Brain microvascular endothelial cell (primary cell): ENCODE data around the gene TMPRSS6.

Experiments
- DNase-seq: peaks from one replicate; pipeline ENCODE4 v3.0.0-alpha.2; 2020
- H3K27ac ChIP-seq: fragments of 250-450 bp; sonication (Bioruptor Pico); 2 replicates; pipeline ENCODE4 v1.5.1; 2020; ENCODE audit warnings: mild to moderate bottlenecking, moderate library complexity
- H3K27me3 ChIP-seq: fragments of 250-450 bp; sonication (Bioruptor Pico); replicated peaks from 2 replicates; pipeline ENCODE4 v1.5.1; 2020; ENCODE audit warnings: mild to moderate bottlenecking
- H3K36me3 ChIP-seq: fragments of 250-450 bp; sonication (Bioruptor Pico); replicated peaks from 2 replicates; pipeline ENCODE4 v1.5.1; 2020; ENCODE audit warnings: mild to moderate bottlenecking
- H3K4me3 ChIP-seq: 2 replicates; pipeline ENCODE4 v1.5.1; 2011; ENCODE audit warnings: low read depth, mild to moderate bottlenecking, control low read depth, low read length, moderate library complexity
- in situ Hi-C: cut with HindIII; loops from 2 replicates; pipeline ENCODE4 v1.10.0; 2017; ENCODE audit warnings: low sequenced_read_pairs, low pct_ligation_motif_present
- TF ChIP-seq, protein P1 (sequence below): IDR thresholded peaks from 2 replicates; pipeline ENCODE4 v1.5.1; 2011; ENCODE audit warnings: low read depth, mild to moderate bottlenecking, moderate library complexity, low read length, control low read depth, inconsistent platforms; ENCODE audit errors: missing control alignments

The TMPRSS6 gene

DNA sequence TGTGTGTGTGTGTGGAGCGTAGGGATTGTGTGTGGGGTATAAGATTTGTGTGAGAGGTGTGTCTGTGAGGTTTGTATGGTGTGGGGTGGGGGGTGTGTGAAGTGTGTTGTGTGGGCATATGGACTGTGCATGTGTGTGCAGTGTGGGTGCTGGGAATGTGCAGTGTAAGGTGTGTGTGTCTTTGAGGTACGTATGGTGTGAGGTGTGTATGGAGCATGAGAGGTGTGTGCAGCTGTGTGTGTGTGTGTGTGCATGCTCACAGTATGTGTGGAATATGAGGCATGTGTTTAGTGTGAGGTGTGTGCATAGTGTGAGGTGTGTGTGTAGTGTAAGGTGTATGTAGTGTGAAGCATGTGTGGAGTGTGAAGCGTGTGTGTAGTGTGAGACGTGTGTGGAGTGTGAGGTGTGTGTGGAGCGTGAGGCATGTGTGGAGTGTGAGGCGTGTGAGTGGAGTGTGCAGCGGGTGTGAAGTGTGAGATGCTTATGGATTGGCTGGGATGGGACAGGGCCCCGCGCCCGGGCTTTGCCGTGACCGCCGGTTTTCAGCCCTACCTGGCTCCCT is 1.7 kb upstream of the TMPRSS6 start:
- TF ChIP-seq, protein P1, sequence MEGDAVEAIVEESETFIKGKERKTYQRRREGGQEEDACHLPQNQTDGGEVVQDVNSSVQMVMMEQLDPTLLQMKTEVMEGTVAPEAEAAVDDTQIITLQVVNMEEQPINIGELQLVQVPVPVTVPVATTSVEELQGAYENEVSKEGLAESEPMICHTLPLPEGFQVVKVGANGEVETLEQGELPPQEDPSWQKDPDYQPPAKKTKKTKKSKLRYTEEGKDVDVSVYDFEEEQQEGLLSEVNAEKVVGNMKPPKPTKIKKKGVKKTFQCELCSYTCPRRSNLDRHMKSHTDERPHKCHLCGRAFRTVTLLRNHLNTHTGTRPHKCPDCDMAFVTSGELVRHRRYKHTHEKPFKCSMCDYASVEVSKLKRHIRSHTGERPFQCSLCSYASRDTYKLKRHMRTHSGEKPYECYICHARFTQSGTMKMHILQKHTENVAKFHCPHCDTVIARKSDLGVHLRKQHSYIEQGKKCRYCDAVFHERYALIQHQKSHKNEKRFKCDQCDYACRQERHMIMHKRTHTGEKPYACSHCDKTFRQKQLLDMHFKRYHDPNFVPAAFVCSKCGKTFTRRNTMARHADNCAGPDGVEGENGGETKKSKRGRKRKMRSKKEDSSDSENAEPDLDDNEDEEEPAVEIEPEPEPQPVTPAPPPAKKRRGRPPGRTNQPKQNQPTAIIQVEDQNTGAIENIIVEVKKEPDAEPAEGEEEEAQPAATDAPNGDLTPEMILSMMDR: no peak
- no peak for DNase-seq
- in situ Hi-C loops: no loop called here
- H3K27me3 ChIP-seq: peaks cover 3% of the 10 kb centered on the region
- H3K27ac ChIP-seq: no peak overlapping the region
- no peak overlapping the region for H3K4me3 ChIP-seq
- no peaks in the 10 kb centered on the region for H3K36me3 ChIP-seq

DNA sequence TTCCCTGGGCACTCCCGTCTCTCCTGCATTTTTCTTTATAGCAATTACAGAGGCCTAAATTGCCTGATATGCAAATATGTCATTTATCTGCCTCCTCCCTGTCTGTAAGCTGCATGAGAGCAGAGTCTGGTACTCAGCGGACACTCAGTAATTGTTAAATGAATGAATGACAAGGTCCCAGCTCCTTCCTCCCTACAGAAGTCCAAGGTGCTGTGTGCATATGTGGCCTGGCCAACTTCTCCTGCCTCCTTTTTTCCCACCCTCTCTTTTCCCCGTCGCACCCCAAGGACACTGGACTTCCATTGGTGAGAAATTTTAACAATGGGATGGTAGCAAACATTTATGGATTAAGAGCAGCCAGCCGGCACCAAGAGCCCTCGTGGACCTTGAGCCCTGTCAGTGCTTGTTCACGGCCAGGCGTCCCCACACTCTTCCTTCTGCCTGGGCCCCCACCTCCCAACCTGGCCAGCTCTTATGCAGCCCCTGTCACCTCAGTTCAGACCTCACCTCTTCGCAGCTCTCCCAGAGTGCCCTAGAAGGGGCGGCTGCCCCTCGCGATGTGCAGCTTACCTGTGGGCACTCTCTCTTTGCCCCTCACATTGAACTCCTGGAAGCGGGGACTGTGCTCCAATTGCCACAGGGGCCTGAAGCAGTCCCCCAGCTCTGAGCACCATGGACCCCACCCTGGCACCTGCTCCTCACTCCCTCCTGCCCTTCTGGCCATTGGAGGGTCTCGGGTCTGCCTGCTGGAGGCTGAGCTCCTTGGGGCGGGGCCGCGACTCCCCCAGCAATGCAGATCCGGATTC is 1.5 kb downstream of the TMPRSS6 start:
- Histone ChIP-seq H3K4me3 (no peak overlapping the region), H3K36me3 (no peaks in the 10 kb centered on the region), H3K27me3 (peaks cover 14% of the 10 kb centered on the region), H3K27ac (no peak overlapping the region)
- in situ Hi-C loops: no loop called here
- no peak for DNase-seq
- TF ChIP-seq, protein P1: no peak

DNA sequence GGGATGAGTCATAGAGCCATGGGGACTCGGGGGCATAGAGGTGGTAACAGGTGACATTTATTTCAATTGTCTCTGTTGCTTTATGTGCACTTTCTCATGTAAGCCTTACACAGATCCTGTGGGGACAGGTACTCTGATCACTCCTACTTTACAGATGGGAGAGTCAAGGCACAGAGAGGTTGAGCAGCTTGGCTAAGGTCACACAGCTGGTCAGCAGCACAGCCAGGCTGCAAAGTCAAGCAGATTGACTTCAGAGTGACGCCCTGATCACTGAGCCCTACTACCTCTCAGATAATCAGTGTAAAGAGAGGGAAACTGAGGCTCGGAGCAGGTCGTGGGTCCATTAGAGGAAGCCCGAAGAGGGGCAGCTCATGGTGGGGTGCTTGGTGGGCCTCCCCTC is 3.5 kb downstream of the TMPRSS6 start:
- Histone ChIP-seq H3K4me3 (no peak overlapping the region), H3K36me3 (no peaks in the 10 kb centered on the region), H3K27me3 (peaks cover 14% of the 10 kb centered on the region), H3K27ac (no peak overlapping the region)
- DNase-seq: no peak
- TF ChIP-seq, protein P1: no peak
- in situ Hi-C loops: no loop called here

DNA sequence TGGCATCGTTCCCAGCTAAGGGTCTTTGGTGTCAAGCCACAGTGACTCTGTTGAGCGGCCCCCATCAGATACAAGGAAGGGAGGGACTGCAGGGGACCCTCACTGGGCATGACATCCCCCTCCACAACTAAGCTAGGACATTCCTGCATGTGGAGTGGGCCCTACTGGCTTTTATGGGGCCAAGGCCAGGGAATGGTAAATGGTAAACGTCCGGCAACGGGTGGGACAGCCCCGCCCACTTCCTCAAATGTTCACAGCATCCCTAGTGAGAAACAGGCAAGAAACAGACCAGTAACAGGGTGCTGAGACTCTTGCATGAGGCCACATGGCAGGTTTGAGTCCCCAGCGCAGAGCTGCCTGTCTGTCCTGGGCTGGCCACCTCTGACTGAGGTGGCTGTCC is 4.4 kb downstream of the TMPRSS6 start:
- TF ChIP-seq, protein P1: no peak
- in situ Hi-C loops: no loop called here
- Histone ChIP-seq H3K36me3 (no peaks in the 10 kb centered on the region), H3K27me3 (peaks cover 14% of the 10 kb centered on the region), H3K27ac (no peak overlapping the region), H3K4me3 (no peak overlapping the region)
- DNase-seq: no peak

DNA sequence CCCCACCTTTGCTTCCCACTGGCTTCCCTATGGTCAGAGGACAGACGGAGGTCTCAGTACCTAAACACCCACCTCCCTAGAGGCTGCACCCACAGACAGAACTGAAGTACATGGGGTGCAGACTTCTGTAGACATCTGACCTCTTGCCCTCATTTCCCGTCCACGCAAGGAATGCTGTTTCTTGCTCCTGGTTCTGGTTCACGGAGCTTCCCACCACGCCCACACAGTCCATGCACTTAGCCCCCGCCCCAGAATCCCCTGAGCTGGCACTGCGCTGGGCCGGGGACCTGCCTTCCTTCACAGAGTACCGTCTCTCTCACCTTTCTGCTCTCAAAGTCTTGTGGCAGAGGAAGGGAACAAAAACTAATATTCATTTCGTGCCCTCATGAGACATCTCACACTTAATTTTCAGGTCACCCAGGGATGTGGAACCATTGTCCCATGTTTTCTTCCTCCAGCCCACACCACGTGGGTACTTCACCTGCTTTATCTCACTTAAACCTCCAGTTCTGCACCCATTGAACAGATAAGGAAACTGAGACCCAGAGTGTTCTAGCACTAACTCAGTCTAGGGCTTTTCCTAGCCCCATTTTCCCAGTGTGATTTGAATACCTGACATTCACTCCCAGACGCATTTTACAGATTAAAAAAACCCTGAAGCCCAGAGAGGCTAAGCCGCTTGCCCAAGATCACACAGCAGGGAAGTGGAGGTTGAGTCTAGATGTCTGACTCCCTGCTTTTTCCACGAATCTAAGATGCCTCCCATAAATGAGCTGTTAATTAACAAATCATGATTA is 5.7 kb downstream of the TMPRSS6 start:
- Histone ChIP-seq H3K27me3 (peaks cover 14% of the 10 kb centered on the region), H3K4me3 (no peak overlapping the region), H3K27ac (no peak overlapping the region), H3K36me3 (no peaks in the 10 kb centered on the region)
- in situ Hi-C loops: no loop called here
- DNase-seq: no peak
- TF ChIP-seq, protein P1: no peak
